ENCODE measurements around the gene MFAP3L.

MFAP3L gene

DNA sequence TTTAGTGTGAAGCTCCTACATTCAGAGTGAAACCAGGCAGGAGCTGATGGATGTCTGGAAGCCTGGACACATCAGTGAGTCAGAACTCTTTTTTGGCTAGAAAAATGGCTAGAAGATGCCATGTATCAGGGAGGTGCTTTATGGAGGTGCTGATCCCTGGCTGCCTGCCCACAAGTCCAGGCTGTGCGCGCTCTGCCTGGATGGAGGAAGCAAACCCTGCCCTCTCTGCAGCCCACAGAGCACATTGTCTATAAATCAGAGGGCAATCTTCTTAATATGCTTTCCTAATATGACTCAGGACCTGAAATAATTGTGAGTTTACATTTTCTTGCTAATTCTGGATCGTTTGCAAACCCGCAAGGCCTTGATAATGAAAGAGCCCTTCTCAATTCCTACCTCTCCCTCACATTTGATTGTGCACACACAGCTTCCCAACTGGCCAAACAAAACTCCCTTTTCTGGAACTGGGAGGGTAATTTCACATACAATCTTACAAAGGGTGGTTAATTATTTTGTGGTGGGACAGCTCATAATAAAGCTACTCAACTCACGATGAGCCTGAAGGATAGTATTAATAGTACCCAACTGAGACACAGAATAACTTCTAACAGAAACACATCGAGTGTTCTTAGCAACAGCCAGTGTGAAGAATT lies 11.7 kb downstream of the MFAP3L start:
- Histone ChIP-seq H3K36me3 (ENCODE audit: control insufficient read depth, insufficient read depth, low read length) (no peaks in the 10 kb centered on the region), H3K4me3 (ENCODE audit: low read length) (no peak overlapping the region), H3K4me1 (ENCODE audit: control insufficient read depth, insufficient read depth, low read length) (no peaks in the 10 kb centered on the region), H3K9ac (ENCODE audit: low read length) (no peak overlapping the region), H3K9me3 (ENCODE audit: control insufficient read depth, low read length) (no peaks in the 10 kb centered on the region), H3K27me3 (ENCODE audit: control insufficient read depth, insufficient read depth, low read length) (no peaks in the 10 kb centered on the region)

GRCh38 chr4:170012629-170012958 lies 13.6 kb downstream of the MFAP3L start:
- Histone ChIP-seq H3K36me3 (ENCODE audit: control insufficient read depth, insufficient read depth, low read length) (no peaks in the 10 kb centered on the region), H3K4me3 (ENCODE audit: low read length) (no peak overlapping the region), H3K4me1 (ENCODE audit: control insufficient read depth, insufficient read depth, low read length) (no peaks in the 10 kb centered on the region), H3K27me3 (ENCODE audit: control insufficient read depth, insufficient read depth, low read length) (no peaks in the 10 kb centered on the region), H3K9ac (ENCODE audit: low read length) (no peak overlapping the region), H3K9me3 (ENCODE audit: control insufficient read depth, low read length) (no peaks in the 10 kb centered on the region)

DNA sequence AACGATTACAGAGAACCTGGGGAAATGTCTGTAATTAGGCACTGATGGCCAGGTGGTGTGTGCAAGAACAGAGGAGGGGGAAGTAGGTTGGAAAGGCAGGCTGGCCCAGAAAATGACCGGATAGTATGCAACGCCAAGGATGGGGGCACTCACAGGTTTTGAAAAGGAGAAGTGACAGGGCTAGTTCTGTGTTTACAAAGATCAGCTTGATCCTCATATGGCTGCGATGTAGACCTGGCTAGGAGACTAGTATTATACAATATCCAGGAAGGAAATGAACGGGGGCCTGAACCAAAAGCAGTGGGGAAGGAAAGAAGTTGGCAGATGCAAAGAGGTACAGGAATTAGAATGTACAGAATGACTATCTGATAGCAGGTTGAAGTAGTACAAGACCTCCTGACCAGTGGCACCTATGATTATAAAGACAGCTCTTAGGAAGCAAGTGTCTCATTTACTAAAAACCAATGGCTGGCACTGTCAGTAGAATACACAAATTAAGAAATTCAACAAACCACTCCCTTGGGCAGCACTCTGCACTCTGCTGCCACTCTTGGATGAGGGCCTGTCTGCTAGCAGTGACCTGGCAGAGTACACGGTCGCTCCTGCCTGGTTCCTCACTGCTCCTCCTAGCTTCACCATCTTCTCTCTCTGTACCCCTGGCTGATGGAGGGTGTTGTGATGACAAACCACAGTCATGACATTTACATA lies 14.1 kb downstream of the MFAP3L start:
- no peaks in the 10 kb centered on the region for H3K27me3 ChIP-seq (ENCODE audit: control insufficient read depth, insufficient read depth, low read length)
- no peaks in the 10 kb centered on the region for H3K9me3 ChIP-seq (ENCODE audit: control insufficient read depth, low read length)
- no peak overlapping the region for H3K4me3 ChIP-seq (ENCODE audit: low read length)
- H3K4me1 ChIP-seq (ENCODE audit: control insufficient read depth, insufficient read depth, low read length): no peaks in the 10 kb centered on the region
- no peak overlapping the region for H3K9ac ChIP-seq (ENCODE audit: low read length)
- no peaks in the 10 kb centered on the region for H3K36me3 ChIP-seq (ENCODE audit: control insufficient read depth, insufficient read depth, low read length)

GRCh38 chr4:170009291-170009690 lies 16.9 kb downstream of the MFAP3L start:
- H3K4me1 ChIP-seq (ENCODE audit: control insufficient read depth, insufficient read depth, low read length): no peaks in the 10 kb centered on the region
- H3K36me3 ChIP-seq (ENCODE audit: control insufficient read depth, insufficient read depth, low read length): no peaks in the 10 kb centered on the region
- H3K27me3 ChIP-seq (ENCODE audit: control insufficient read depth, insufficient read depth, low read length): no peaks in the 10 kb centered on the region

GRCh38 chr4:170008801-170009200 lies 17.4 kb downstream of the MFAP3L start:
- Histone ChIP-seq H3K4me1 (ENCODE audit: control insufficient read depth, insufficient read depth, low read length) (no peaks in the 10 kb centered on the region), H3K4me3 (ENCODE audit: low read length) (no peak overlapping the region), H3K36me3 (ENCODE audit: control insufficient read depth, insufficient read depth, low read length) (no peaks in the 10 kb centered on the region), H3K9me3 (ENCODE audit: control insufficient read depth, low read length) (no peaks in the 10 kb centered on the region), H3K27me3 (ENCODE audit: control insufficient read depth, insufficient read depth, low read length) (no peaks in the 10 kb centered on the region), H3K9ac (ENCODE audit: low read length) (no peak overlapping the region)

More at GRCh38 chr4:170009291-170009690, 16.9 kb downstream of the MFAP3L start:
- Histone ChIP-seq H3K9me3 (ENCODE audit: control insufficient read depth, low read length) (no peaks in the 10 kb centered on the region), H3K9ac (ENCODE audit: low read length) (no peak overlapping the region), H3K4me3 (ENCODE audit: low read length) (no peak overlapping the region)

DNA sequence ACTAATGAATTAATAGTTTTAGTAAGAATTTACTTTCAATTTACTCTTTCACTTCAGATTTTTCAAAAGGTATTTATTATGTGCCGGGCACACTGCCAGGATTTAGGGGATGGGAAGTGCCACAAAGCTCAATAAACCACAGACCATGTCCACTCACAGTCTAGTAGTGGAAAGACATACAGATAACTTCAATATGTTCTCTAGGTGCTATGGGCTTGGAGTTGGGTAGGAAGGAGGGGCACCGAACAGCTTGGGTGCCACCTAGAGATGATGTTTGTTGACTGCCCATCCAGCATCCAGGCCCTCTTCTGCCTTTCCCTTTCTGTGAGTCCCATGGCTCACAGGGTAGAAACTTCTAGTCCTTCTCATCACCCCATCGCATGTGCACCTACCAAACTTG lies 17.8 kb downstream of the MFAP3L start:
- H3K4me3 ChIP-seq (ENCODE audit: low read length): no peak overlapping the region
- H3K9me3 ChIP-seq (ENCODE audit: control insufficient read depth, low read length): no peaks in the 10 kb centered on the region
- no peak overlapping the region for H3K9ac ChIP-seq (ENCODE audit: low read length)
- no peaks in the 10 kb centered on the region for H3K4me1 ChIP-seq (ENCODE audit: control insufficient read depth, insufficient read depth, low read length)
- no peaks in the 10 kb centered on the region for H3K27me3 ChIP-seq (ENCODE audit: control insufficient read depth, insufficient read depth, low read length)
- H3K36me3 ChIP-seq (ENCODE audit: control insufficient read depth, insufficient read depth, low read length): no peaks in the 10 kb centered on the region

- Histone ChIP-seq H3K36me3 (ENCODE audit: control insufficient read depth, insufficient read depth, low read length) (no peaks in the 10 kb centered on the region), H3K4me3 (ENCODE audit: low read length) (no peak overlapping the region), H3K4me1 (ENCODE audit: control insufficient read depth, insufficient read depth, low read length) (no peaks in the 10 kb centered on the region), H3K9me3 (ENCODE audit: control insufficient read depth, low read length) (no peaks in the 10 kb centered on the region), H3K9ac (ENCODE audit: low read length) (no peak overlapping the region), H3K27me3 (ENCODE audit: control insufficient read depth, insufficient read depth, low read length) (no peaks in the 10 kb centered on the region)
Observed at GRCh38 chr4:170007113-170007512, 19.1 kb downstream of the MFAP3L start.

DNA sequence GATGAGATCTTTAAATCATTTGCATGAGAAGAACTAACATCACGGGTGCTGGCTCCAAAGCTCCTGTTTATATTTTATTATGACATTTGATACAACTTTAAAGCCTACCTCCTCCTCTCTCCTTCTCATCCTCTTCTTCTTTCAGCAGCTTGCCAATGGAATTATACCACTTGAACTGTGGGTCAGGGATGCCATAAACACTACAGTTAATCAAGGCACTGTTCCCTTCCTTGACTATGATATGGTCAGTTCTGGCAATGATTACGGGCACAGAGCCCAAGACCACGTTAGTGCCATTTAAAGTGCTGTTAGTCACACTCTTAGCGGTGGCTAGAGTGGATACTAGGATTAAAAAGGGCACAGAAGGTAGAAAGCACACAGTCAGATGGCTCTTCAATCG lies 20.7 kb downstream of the MFAP3L start:
- no peaks in the 10 kb centered on the region for H3K36me3 ChIP-seq (ENCODE audit: control insufficient read depth, insufficient read depth, low read length)
- no peaks in the 10 kb centered on the region for H3K4me1 ChIP-seq (ENCODE audit: control insufficient read depth, insufficient read depth, low read length)
- H3K9ac ChIP-seq (ENCODE audit: low read length): no peak overlapping the region

GRCh38 chr4:170004651-170005295 lies 21.4 kb downstream of the MFAP3L start:
- Histone ChIP-seq H3K27me3 (ENCODE audit: control insufficient read depth, insufficient read depth, low read length) (no peaks in the 10 kb centered on the region), H3K36me3 (ENCODE audit: control insufficient read depth, insufficient read depth, low read length) (no peaks in the 10 kb centered on the region), H3K9me3 (ENCODE audit: control insufficient read depth, low read length) (no peaks in the 10 kb centered on the region), H3K9ac (ENCODE audit: low read length) (no peak overlapping the region), H3K4me1 (ENCODE audit: control insufficient read depth, insufficient read depth, low read length) (no peaks in the 10 kb centered on the region), H3K4me3 (ENCODE audit: low read length) (no peak overlapping the region)

More for the DNA sequence above, 20.7 kb downstream of the MFAP3L start:
- H3K27me3 ChIP-seq (ENCODE audit: control insufficient read depth, insufficient read depth, low read length): no peaks in the 10 kb centered on the region
- H3K9me3 ChIP-seq (ENCODE audit: control insufficient read depth, low read length): no peaks in the 10 kb centered on the region
- H3K4me3 ChIP-seq (ENCODE audit: low read length): no peak overlapping the region

DNA sequence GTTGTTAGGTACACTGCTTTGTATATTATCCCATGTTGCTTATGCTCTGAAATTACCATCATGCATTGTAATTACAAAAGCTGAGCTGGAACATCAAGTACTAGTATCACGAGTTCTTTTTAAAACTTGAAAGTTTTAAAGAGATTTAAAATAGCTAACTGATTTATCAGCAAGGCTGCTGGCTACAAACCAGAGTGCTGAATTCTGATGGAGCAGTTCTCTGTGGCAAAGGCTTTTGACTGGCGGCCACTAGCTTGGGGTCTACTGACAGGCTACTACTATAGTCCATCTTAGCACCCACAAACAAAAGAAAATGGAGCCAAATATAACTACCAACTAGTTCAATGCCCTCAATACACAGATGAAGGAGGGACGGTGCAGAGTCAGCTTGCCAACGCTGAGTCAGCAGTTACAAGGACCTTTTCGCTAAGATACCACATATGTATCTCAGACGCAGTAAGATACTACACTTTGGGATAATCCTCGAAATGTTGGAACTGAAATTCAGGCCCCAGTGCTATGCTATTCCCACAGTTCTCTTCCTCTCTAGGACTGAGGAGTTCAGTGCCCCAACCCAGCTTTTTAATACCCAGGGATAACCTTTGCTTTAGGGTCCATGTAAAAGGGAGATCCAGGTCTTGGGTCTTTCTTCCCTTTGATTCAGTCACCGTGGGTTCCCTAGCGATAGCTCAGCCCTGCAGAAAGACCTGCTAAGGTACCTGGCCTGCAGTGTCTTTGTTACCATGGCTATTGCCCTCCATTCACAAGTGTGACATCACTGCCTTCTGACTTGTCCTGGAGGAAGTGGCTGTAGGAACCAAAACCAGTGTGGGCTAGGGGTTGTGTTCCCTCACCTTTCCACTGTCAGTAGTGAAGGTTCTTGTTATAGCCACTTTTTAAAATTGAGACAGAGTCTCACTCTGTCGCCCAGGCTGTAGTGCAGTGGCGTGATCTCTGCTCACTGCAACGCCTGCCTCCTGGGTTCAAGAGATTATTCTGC lies 22.8 kb downstream of the MFAP3L start:
- no peak overlapping the region for H3K9ac ChIP-seq (ENCODE audit: low read length)
- H3K4me3 ChIP-seq (ENCODE audit: low read length): no peak overlapping the region
- H3K4me1 ChIP-seq (ENCODE audit: control insufficient read depth, insufficient read depth, low read length): no peaks in the 10 kb centered on the region
- H3K9me3 ChIP-seq (ENCODE audit: control insufficient read depth, low read length): no peaks in the 10 kb centered on the region
- H3K27me3 ChIP-seq (ENCODE audit: control insufficient read depth, insufficient read depth, low read length): no peaks in the 10 kb centered on the region
- no peaks in the 10 kb centered on the region for H3K36me3 ChIP-seq (ENCODE audit: control insufficient read depth, insufficient read depth, low read length)

GRCh38 chr4:170001745-170002267 lies 24.4 kb downstream of the MFAP3L start:
- Histone ChIP-seq H3K9me3 (ENCODE audit: control insufficient read depth, low read length) (no peaks in the 10 kb centered on the region), H3K4me3 (ENCODE audit: low read length) (no peak overlapping the region), H3K4me1 (ENCODE audit: control insufficient read depth, insufficient read depth, low read length) (no peaks in the 10 kb centered on the region), H3K9ac (ENCODE audit: low read length) (no peak overlapping the region), H3K27me3 (ENCODE audit: control insufficient read depth, insufficient read depth, low read length) (no peaks in the 10 kb centered on the region), H3K36me3 (ENCODE audit: control insufficient read depth, insufficient read depth, low read length) (no peaks in the 10 kb centered on the region)
